ENCODE results near the gene VCX.

VCX gene

GRCh38 chrX:7872042-7872441, 29.1 kb downstream of the VCX start:
- TF ChIP-seq CTCF (IDR thresholded peaks at IDR 0.05; ENCODE audit: insufficient read depth, low read depth, low read length, missing control alignments): no peak
- DNase-seq (ENCODE audit: low read depth): no peak
- no peak overlapping the region for H3K4me3 ChIP-seq (ENCODE audit: low read length)

- DNase-seq (ENCODE audit: low read depth): no peak
- no peak for TF ChIP-seq CTCF (IDR thresholded peaks at IDR 0.05; ENCODE audit: insufficient read depth, low read depth, low read length, missing control alignments)
- no peak overlapping the region for H3K4me3 ChIP-seq (ENCODE audit: low read length)
These were observed 34.0 kb downstream of the VCX start for GRCh38 chrX:7876957-7877356.

GRCh38 chrX:7889135-7889534, 46.2 kb downstream of the VCX start:
- TF ChIP-seq CTCF (IDR thresholded peaks at IDR 0.05; ENCODE audit: insufficient read depth, low read depth, low read length, missing control alignments): no peak
- H3K4me3 ChIP-seq (ENCODE audit: low read length): no peak overlapping the region
- DNase-seq (ENCODE audit: low read depth): no peak

- DNase-seq (ENCODE audit: low read depth): peak; percentile 58
These were observed 46.7 kb downstream of the VCX start for GRCh38 chrX:7889680-7890079.

GRCh38 chrX:7891928-7892327, 49.0 kb downstream of the VCX start:
- no peak for TF ChIP-seq CTCF (IDR thresholded peaks at IDR 0.05; ENCODE audit: insufficient read depth, low read depth, low read length, missing control alignments)
- H3K4me3 ChIP-seq (ENCODE audit: low read length): no peak overlapping the region
- DNase-seq (ENCODE audit: low read depth): no peak

More at GRCh38 chrX:7889680-7890079, 46.7 kb downstream of the VCX start:
- no peak for TF ChIP-seq CTCF (IDR thresholded peaks at IDR 0.05; ENCODE audit: insufficient read depth, low read depth, low read length, missing control alignments)
- no peak overlapping the region for H3K4me3 ChIP-seq (ENCODE audit: low read length)
